GM23338 (cell line): ENCODE measurements around the gene FNDC4. TPM values are rescaled to one million over a fixed set of nuclear protein-coding genes. Genes with fewer than 3 reads are reported as not detected.

ENCODE experiments used
- CREB1 ChIP-seq: fragments of 250-450 bp; sonication (Bioruptor Pico); IDR thresholded peaks from 2 replicates; pipeline ENCODE4 v1.5.0; 2020; ENCODE audit warnings: low read depth, mild to moderate bottlenecking, moderate library complexity
- EZH2 ChIP-seq: fragments of 200-600 bp; sonication (generic); IDR thresholded peaks from one replicate; pipeline ENCODE4 v1.8.0; 2017; ENCODE audit warnings: antibody characterized with exemption, mild to moderate bottlenecking, low read depth; ENCODE audit not compliant: unreplicated experiment
- JUNB ChIP-seq: IDR thresholded peaks from one replicate; pipeline ENCODE4 v1.6.1; 2016; ENCODE audit warnings: antibody characterized with exemption; ENCODE audit not compliant: unreplicated experiment
- NANOG ChIP-seq: IDR thresholded peaks from 2 replicates; pipeline ENCODE4 v1.6.1; 2016; ENCODE audit warnings: antibody characterized with exemption, borderline replicate concordance
- STAT1 ChIP-seq: IDR thresholded peaks from one replicate; pipeline ENCODE4 v1.6.1; 2016; ENCODE audit warnings: antibody characterized with exemption; ENCODE audit not compliant: unreplicated experiment
- ZNF114 ChIP-seq: fragments of 250-450 bp; sonication (Bioruptor Pico); IDR thresholded peaks from 2 replicates; pipeline ENCODE4 v1.5.0; 2020; ENCODE audit warnings: mild to moderate bottlenecking, moderate library complexity
- ZNF331 ChIP-seq: fragments of 250-450 bp; sonication (Bioruptor Pico); IDR thresholded peaks from 2 replicates; pipeline ENCODE4 v1.5.0; 2020; ENCODE audit warnings: low read depth, mild to moderate bottlenecking, moderate library complexity
- polyA plus RNA-seq: library from polyadenylated mRNA; unstranded; fragments of >200 nt; fragmentation: Nextera tagmentation; extraction: Ambion mirVana; gene quantifications from 2 replicates; pipeline ENCODE4 v1.2.1, GENCODE V29; 2016
- total RNA-seq: library from RNA; depleted of rRNA; stranded (reverse); fragments of >200 nt; shearing (Covaris generic); gene quantifications from 2 replicates; pipeline ENCODE4 v1.2.3, GENCODE V29; 2014
- TF ChIP-seq, protein P1 (sequence below): fragments of 250-450 bp; sonication (Bioruptor Pico); IDR thresholded peaks from 2 replicates; pipeline ENCODE4 v1.5.0; 2020; ENCODE audit warnings: mild to moderate bottlenecking, moderate library complexity
- TF ChIP-seq, protein P2 (sequence below): IDR thresholded peaks from one replicate; pipeline ENCODE4 v1.6.1; 2018; ENCODE audit warnings: antibody characterized with exemption; ENCODE audit not compliant: unreplicated experiment
- TF ChIP-seq, protein P3 (sequence below): IDR thresholded peaks from 2 replicates; pipeline ENCODE4 v1.6.1; 2016; ENCODE audit warnings: antibody characterized with exemption

Gene FNDC4
- total and polyA plus RNA-seq, 2 experiments from 2014 or later, result 5.9 to 13.3 TPM

DNA sequence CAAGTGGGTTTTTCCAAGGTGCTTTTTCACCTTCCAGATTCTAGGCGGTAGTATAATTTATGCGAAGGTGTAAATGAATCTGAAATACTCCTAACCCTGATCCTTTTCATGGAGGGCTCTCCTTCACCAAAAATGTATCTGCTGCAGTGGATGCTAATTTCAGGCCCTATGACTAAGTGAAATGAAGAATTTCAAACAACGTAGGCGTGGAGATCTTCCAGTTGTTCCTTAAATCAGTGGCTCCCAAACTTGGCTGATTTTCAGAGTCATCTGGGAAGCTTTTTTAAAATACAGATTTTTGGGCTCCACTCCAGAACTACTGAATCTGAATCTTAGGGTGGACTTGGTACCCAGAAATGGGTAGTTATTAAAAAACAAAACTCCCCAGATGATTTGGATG is 7.1 kb upstream of the FNDC4 start (continued):
- TF ChIP-seq, protein P1, sequence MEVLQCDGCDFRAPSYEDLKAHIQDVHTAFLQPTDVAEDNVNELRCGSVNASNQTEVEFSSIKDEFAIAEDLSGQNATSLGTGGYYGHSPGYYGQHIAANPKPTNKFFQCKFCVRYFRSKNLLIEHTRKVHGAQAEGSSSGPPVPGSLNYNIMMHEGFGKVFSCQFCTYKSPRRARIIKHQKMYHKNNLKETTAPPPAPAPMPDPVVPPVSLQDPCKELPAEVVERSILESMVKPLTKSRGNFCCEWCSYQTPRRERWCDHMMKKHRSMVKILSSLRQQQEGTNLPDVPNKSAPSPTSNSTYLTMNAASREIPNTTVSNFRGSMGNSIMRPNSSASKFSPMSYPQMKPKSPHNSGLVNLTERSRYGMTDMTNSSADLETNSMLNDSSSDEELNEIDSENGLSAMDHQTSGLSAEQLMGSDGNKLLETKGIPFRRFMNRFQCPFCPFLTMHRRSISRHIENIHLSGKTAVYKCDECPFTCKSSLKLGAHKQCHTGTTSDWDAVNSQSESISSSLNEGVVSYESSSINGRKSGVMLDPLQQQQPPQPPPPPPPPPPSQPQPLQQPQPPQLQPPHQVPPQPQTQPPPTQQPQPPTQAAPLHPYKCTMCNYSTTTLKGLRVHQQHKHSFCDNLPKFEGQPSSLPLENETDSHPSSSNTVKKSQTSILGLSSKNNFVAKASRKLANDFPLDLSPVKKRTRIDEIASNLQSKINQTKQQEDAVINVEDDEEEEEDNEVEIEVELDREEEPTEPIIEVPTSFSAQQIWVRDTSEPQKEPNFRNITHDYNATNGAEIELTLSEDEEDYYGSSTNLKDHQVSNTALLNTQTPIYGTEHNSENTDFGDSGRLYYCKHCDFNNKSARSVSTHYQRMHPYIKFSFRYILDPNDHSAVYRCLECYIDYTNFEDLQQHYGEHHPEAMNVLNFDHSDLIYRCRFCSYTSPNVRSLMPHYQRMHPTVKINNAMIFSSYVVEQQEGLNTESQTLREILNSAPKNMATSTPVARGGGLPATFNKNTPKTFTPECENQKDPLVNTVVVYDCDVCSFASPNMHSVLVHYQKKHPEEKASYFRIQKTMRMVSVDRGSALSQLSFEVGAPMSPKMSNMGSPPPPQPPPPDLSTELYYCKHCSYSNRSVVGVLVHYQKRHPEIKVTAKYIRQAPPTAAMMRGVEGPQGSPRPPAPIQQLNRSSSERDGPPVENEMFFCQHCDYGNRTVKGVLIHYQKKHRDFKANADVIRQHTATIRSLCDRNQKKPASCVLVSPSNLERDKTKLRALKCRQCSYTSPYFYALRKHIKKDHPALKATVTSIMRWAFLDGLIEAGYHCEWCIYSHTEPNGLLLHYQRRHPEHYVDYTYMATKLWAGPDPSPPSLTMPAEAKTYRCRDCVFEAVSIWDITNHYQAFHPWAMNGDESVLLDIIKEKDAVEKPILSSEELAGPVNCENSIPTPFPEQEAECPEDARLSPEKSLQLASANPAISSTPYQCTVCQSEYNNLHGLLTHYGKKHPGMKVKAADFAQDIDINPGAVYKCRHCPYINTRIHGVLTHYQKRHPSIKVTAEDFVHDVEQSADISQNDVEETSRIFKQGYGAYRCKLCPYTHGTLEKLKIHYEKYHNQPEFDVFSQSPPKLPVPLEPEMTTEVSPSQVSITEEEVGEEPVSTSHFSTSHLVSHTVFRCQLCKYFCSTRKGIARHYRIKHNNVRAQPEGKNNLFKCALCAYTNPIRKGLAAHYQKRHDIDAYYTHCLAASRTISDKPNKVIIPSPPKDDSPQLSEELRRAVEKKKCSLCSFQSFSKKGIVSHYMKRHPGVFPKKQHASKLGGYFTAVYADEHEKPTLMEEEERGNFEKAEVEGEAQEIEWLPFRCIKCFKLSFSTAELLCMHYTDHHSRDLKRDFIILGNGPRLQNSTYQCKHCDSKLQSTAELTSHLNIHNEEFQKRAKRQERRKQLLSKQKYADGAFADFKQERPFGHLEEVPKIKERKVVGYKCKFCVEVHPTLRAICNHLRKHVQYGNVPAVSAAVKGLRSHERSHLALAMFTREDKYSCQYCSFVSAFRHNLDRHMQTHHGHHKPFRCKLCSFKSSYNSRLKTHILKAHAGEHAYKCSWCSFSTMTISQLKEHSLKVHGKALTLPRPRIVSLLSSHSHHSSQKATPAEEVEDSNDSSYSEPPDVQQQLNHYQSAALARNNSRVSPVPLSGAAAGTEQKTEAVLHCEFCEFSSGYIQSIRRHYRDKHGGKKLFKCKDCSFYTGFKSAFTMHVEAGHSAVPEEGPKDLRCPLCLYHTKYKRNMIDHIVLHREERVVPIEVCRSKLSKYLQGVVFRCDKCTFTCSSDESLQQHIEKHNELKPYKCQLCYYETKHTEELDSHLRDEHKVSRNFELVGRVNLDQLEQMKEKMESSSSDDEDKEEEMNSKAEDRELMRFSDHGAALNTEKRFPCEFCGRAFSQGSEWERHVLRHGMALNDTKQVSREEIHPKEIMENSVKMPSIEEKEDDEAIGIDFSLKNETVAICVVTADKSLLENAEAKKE (CRISPR knock-in tag), result no peak
- TF ChIP-seq NANOG (no peak), EZH2 (no peak), CREB1 (CRISPR knock-in tag) (no peak), ZNF331 (CRISPR knock-in tag) (no peak), JUNB (no peak), STAT1 (no peak), ZNF114 (CRISPR knock-in tag) (no peak)
- TF ChIP-seq, protein P2, sequence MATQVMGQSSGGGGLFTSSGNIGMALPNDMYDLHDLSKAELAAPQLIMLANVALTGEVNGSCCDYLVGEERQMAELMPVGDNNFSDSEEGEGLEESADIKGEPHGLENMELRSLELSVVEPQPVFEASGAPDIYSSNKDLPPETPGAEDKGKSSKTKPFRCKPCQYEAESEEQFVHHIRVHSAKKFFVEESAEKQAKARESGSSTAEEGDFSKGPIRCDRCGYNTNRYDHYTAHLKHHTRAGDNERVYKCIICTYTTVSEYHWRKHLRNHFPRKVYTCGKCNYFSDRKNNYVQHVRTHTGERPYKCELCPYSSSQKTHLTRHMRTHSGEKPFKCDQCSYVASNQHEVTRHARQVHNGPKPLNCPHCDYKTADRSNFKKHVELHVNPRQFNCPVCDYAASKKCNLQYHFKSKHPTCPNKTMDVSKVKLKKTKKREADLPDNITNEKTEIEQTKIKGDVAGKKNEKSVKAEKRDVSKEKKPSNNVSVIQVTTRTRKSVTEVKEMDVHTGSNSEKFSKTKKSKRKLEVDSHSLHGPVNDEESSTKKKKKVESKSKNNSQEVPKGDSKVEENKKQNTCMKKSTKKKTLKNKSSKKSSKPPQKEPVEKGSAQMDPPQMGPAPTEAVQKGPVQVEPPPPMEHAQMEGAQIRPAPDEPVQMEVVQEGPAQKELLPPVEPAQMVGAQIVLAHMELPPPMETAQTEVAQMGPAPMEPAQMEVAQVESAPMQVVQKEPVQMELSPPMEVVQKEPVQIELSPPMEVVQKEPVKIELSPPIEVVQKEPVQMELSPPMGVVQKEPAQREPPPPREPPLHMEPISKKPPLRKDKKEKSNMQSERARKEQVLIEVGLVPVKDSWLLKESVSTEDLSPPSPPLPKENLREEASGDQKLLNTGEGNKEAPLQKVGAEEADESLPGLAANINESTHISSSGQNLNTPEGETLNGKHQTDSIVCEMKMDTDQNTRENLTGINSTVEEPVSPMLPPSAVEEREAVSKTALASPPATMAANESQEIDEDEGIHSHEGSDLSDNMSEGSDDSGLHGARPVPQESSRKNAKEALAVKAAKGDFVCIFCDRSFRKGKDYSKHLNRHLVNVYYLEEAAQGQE, result no peak
- TF ChIP-seq, protein P3, sequence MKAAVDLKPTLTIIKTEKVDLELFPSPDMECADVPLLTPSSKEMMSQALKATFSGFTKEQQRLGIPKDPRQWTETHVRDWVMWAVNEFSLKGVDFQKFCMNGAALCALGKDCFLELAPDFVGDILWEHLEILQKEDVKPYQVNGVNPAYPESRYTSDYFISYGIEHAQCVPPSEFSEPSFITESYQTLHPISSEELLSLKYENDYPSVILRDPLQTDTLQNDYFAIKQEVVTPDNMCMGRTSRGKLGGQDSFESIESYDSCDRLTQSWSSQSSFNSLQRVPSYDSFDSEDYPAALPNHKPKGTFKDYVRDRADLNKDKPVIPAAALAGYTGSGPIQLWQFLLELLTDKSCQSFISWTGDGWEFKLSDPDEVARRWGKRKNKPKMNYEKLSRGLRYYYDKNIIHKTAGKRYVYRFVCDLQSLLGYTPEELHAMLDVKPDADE, result no peak
